T-helper 1 cell (primary cell): ENCODE measurements around the gene CYTL1.
"Not testable (repeated sequence)": the region's sequence is repeated elsewhere in the genome, so short reads cannot be mapped to it uniquely, and the experiment has no call there.

Source experiments
- DNase-seq, 5 donors: peaks; one replicate each; pipeline ENCODE4 v3.0.0-alpha.2; 2012 to 2020

The CYTL1 gene

GRCh38 chr4:4996935-4997334 is 22.3 kb downstream of the CYTL1 start:
- DNase-seq, result not testable (repeated sequence)

- no peak for DNase-seq
Measured at GRCh38 chr4:4995908-4996265, 23.4 kb downstream of the CYTL1 start.

- peak in 2 of 5 donors; percentile 8 to 26 for DNase-seq
Measured at GRCh38 chr4:4995103-4995907, 24.0 kb downstream of the CYTL1 start.

- DNase-seq, result no peak
Measured at GRCh38 chr4:4994312-4995097, 24.8 kb downstream of the CYTL1 start.

- no peak for DNase-seq
Measured at GRCh38 chr4:4992833-4993232, 26.4 kb downstream of the CYTL1 start.

GRCh38 chr4:4991541-4992099 is 27.6 kb downstream of the CYTL1 start:
- DNase-seq, result no peak

- no peak for DNase-seq
Measured at GRCh38 chr4:4990857-4991540, 28.3 kb downstream of the CYTL1 start.

GRCh38 chr4:4990329-4990728 is 28.9 kb downstream of the CYTL1 start:
- no peak for DNase-seq

- DNase-seq, result no peak
Measured at GRCh38 chr4:4989083-4989622, 30.1 kb downstream of the CYTL1 start.

GRCh38 chr4:4987656-4988055 is 31.6 kb downstream of the CYTL1 start:
- DNase-seq, result no peak

- no peak for DNase-seq
Measured at GRCh38 chr4:4986841-4987240, 32.4 kb downstream of the CYTL1 start.

- no peak for DNase-seq
Measured at GRCh38 chr4:4985844-4986243, 33.4 kb downstream of the CYTL1 start.

GRCh38 chr4:4985036-4985435 is 34.2 kb downstream of the CYTL1 start:
- DNase-seq, result no peak

- DNase-seq, result no peak
Measured at GRCh38 chr4:4984186-4984585, 35.1 kb downstream of the CYTL1 start.

- no peak for DNase-seq
Measured at GRCh38 chr4:4981827-4982226, 37.4 kb downstream of the CYTL1 start.

- no peak for DNase-seq
Measured at GRCh38 chr4:4981427-4981826, 37.8 kb downstream of the CYTL1 start.

GRCh38 chr4:4980621-4981230 is 38.5 kb downstream of the CYTL1 start:
- no peak for DNase-seq

- DNase-seq, result no peak
Measured at GRCh38 chr4:4979971-4980370, 39.3 kb downstream of the CYTL1 start.

- no peak for DNase-seq
Measured at GRCh38 chr4:4974727-4975126, 44.5 kb downstream of the CYTL1 start.

GRCh38 chr4:4971796-4972195 is 47.5 kb downstream of the CYTL1 start:
- DNase-seq, result no peak

- DNase-seq, result no peak
Measured at GRCh38 chr4:4969298-4969697, 50.0 kb downstream of the CYTL1 start.

- DNase-seq, result no peak
Measured at GRCh38 chr4:4968161-4968725, 51.0 kb downstream of the CYTL1 start.
